Uterus (tissue), 4 donors: ENCODE results near the gene JAM3. TPM values are rescaled to one million over a fixed set of nuclear protein-coding genes. Genes with fewer than 3 reads are reported as not detected.

Experiments
- DNase-seq, 2 donors: peaks; one replicate each; pipeline ENCODE4 v3.0.0-alpha.2; 2019 to 2020
- H3K27ac ChIP-seq, 2 donors: fragments of 200-600 bp; sonication (generic); 1 replicate in 1 of 2; 2 replicates in 1 of 2; pipeline ENCODE4 v1.5.1; 2016 to 2018
- H3K27me3 ChIP-seq, 2 donors: fragments of 200-600 bp; sonication (generic); one replicate each; pipeline ENCODE4 v1.5.1; 2018 to 2019; ENCODE audit warnings: control low read depth in 1 of 2
- H3K36me3 ChIP-seq, 2 donors: fragments of 200-600 bp; sonication (generic); one replicate each; pipeline ENCODE4 v1.5.1; 2019; ENCODE audit warnings: control low read depth in 1 of 2
- H3K4me1 ChIP-seq, 2 donors: fragments of 200-600 bp; sonication (generic); one replicate each; pipeline ENCODE4 v1.5.1; 2018 to 2019; ENCODE audit warnings: control low read depth in 1 of 2
- H3K4me3 ChIP-seq, 2 donors: fragments of 200-600 bp; sonication (generic); 1 replicate in 1 of 2; 2 replicates in 1 of 2; pipeline ENCODE4 v1.5.1; 2018 to 2019; ENCODE audit warnings: mild to moderate bottlenecking in 1 of 2
- H3K9me3 ChIP-seq, 2 donors: fragments of 200-600 bp; sonication (generic); one replicate each; pipeline ENCODE4 v1.5.1; 2019; ENCODE audit warnings: control low read depth in 1 of 2
- POLR2A ChIP-seq, 2 donors: fragments of 450-650 bp; IDR thresholded peaks; one replicate each; pipeline ENCODE4 v1.6.1; 2016; ENCODE audit warnings: antibody characterized with exemption in 2 of 2, mild to moderate bottlenecking in 1 of 2, moderate library complexity in 1 of 2
- intact Hi-C: fragments of 100-400 bp; cut with DNase I; formaldehyde crosslinking; loops from one replicate; pipeline ENCODE4 v1.15.1; 2023; ENCODE audit warnings: low total_unique reads
- total RNA-seq, 4 donors: library from RNA; depleted of rRNA in 3 of 4; stranded (reverse); fragments of >200 nt in 3 of 4; gene quantifications; one replicate each; pipeline versions ENCODE4 v1.1.0 to v1.2.4, GENCODE V29; 2014 to 2023
- TF ChIP-seq, protein P1 (sequence below), 4 experiments: fragments of 200-600 bp in 2 of 4; fragments of 450-650 bp in 2 of 4; sonication (generic) in 2 of 4; IDR thresholded peaks; one replicate each; pipeline ENCODE4 v1.5.1; 2016 to 2019; ENCODE audit warnings: antibody characterized with exemption in 4 of 4, mild to moderate bottlenecking in 2 of 4, moderate library complexity in 1 of 4
- donor health status: DM: yes; HTN: yes; CAD: no.

Gene JAM3
- total RNA-seq, 4 donors from 2014 or later, result 51.7 to 86.7 (median 68.1) TPM

DNA sequence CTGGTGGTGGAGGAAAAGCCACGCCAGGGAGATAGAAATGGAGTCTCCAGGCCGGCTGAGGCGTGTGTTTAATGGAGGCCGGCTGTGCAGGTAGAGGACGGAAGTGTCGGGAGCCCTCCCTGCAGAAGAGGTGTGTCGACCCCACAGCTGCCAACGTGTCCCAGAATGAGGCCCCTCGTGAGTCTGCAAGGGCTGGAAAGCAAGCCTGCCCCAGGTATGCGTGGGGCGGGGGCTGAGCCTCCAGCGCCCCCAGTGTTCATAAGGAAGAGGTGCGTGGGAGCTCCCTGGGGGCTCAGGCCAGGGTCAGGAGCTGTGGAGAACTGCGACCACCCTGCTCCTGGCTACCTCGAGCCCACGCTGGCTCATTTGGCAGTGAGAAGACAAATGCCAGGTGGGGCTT is 38.0 kb upstream of the JAM3 start:
- no peak for DNase-seq

DNA sequence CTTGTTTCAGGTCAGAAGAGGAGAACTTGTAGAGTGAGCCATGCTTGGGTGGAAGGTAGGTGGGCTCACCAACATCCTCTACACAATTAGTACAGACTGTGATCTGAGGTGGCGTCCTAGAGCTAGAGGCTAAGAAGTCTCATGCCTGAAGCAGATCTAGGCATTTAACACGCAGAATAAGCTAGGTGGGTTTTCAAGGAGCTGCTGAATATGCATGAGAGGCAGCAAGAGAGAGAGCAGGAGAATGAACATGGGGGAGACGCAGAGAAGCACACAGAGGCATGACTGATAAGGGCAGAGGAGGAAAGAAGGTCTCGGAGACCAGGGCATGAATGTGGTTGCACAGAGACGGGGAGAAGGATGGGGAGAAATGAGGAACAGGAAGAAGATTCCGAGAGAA is 36.8 kb upstream of the JAM3 start:
- TF ChIP-seq, protein P1, sequence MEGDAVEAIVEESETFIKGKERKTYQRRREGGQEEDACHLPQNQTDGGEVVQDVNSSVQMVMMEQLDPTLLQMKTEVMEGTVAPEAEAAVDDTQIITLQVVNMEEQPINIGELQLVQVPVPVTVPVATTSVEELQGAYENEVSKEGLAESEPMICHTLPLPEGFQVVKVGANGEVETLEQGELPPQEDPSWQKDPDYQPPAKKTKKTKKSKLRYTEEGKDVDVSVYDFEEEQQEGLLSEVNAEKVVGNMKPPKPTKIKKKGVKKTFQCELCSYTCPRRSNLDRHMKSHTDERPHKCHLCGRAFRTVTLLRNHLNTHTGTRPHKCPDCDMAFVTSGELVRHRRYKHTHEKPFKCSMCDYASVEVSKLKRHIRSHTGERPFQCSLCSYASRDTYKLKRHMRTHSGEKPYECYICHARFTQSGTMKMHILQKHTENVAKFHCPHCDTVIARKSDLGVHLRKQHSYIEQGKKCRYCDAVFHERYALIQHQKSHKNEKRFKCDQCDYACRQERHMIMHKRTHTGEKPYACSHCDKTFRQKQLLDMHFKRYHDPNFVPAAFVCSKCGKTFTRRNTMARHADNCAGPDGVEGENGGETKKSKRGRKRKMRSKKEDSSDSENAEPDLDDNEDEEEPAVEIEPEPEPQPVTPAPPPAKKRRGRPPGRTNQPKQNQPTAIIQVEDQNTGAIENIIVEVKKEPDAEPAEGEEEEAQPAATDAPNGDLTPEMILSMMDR (IDR thresholded peaks at IDR 0.05), result no peak
- TF ChIP-seq POLR2A (IDR thresholded peaks at IDR 0.05), result no peak
- Histone ChIP-seq H3K27ac (peak overlapping the region in 1 of 2 donors; percentile 89), H3K36me3 (no peaks in the 10 kb centered on the region), H3K4me3 (no peak overlapping the region), H3K9me3 (no peaks in the 10 kb centered on the region), H3K27me3 (no peaks in the 10 kb centered on the region), H3K4me1 (peaks cover 0 to 8% of the 10 kb centered on the region in 2 donors)
- intact Hi-C loops, result loop anchor here (10.0 kb wide), 1 partner anchor 77 kb away; the partner anchor contains the start of gene IGSF9B
- no peak for DNase-seq

More for the DNA sequence above, 38.0 kb upstream of the JAM3 start:
- intact Hi-C loops, result loop anchor here (10.0 kb wide), 1 partner anchor 76 kb away; the partner anchor contains the start of gene IGSF9B
- no peak for TF ChIP-seq POLR2A (IDR thresholded peaks at IDR 0.05)
- TF ChIP-seq, protein P1 (IDR thresholded peaks at IDR 0.05), result peak in 1 of 4 experiments; percentile 21
- Histone ChIP-seq H3K4me1 (peaks cover 0 to 8% of the 10 kb centered on the region in 2 donors), H3K36me3 (no peaks in the 10 kb centered on the region), H3K27ac (no peak overlapping the region), H3K9me3 (no peaks in the 10 kb centered on the region), H3K4me3 (no peak overlapping the region), H3K27me3 (no peaks in the 10 kb centered on the region)

DNA sequence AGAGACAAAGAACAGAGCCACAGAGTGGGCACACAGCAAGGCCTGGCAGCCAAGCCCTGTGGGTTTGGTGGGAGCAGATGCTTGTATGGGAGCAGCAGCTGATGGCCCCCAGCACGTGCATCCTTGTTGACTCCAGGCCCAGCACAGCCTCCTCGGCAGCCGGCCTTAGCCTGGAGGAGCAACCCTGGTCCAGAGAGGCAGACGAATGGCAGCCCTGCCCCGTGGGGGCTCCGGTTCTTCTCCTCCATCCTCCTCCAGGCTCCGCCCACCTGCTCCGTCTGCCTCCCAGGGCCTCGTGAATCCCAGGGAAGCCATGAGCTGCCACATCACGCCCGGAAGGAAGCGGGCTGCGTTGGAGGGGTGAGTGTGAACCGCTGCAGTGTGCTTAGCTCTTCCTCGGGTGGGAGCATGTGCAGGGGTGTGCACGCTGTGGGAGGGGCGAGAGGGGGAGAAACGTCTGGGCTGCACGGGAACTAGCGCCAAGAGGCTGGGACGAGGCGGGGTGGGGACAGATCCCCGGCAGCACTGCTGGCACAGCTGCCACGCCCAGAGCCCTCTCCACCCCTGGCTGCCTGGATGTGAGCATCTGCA is 36.3 kb upstream of the JAM3 start:
- TF ChIP-seq, protein P1 (IDR thresholded peaks at IDR 0.05), result no peak
- TF ChIP-seq POLR2A (IDR thresholded peaks at IDR 0.05), result no peak
- H3K36me3 ChIP-seq, result no peaks in the 10 kb centered on the region
- H3K4me3 ChIP-seq, result no peak overlapping the region
- peak overlapping the region; percentile 89 to 99 for H3K27ac ChIP-seq
- H3K9me3 ChIP-seq, result no peaks in the 10 kb centered on the region
- peaks cover 0 to 8% of the 10 kb centered on the region in 2 donors for H3K4me1 ChIP-seq
- intact Hi-C loops, result loop anchor here (10.0 kb wide), 1 partner anchor 78 kb away; the partner anchor contains the start of gene IGSF9B
- no peaks in the 10 kb centered on the region for H3K27me3 ChIP-seq
- peak in 1 of 2 donors; percentile 48 for DNase-seq

- DNase-seq, result no peak
- Histone ChIP-seq H3K4me1 (peaks cover 0 to 8% of the 10 kb centered on the region in 2 donors), H3K36me3 (no peaks in the 10 kb centered on the region), H3K9me3 (no peaks in the 10 kb centered on the region), H3K27me3 (no peaks in the 10 kb centered on the region), H3K27ac (peak overlapping the region; percentile 89 to 99), H3K4me3 (no peak overlapping the region)
- TF ChIP-seq, protein P1 (IDR thresholded peaks at IDR 0.05), result no peak
- no peak for TF ChIP-seq POLR2A (IDR thresholded peaks at IDR 0.05)
- intact Hi-C loops, result loop anchor here (10.0 kb wide), 1 partner anchor 78 kb away; the partner anchor contains the start of gene IGSF9B
Measured at GRCh38 chr11:134033276-134033675, 35.6 kb upstream of the JAM3 start.
